HCT116 (cell line): ENCODE measurements around the gene ONECUT3. TPM values are rescaled to one million over a fixed set of nuclear protein-coding genes. Genes with fewer than 3 reads are reported as not detected.

Source experiments
- ATAC-seq: fragments of 200-7000 bp; cut with Tn5 transposase; 2 replicates; pipeline ENCODE4 v1.9.1; 2020; ENCODE audit warnings: mild to moderate bottlenecking, moderate library complexity
- BruUV-seq: library from RNA; stranded (reverse); fragments of 400-500 nt; replicated peaks from 2 replicates; lab custom pipeline; 2021; lab: Mats Ljungman, UMichigan
- CTCF ChIA-PET: fragments of 300-600 bp; sonication (Branson Sonifier 250); formaldehyde crosslinking; loops from one replicate; lab custom pipeline; 2021; ENCODE audit warnings: antibody characterized with exemption; lab: Charles Lee
- POLR2A ChIA-PET: fragments of 300-600, 350-600 bp; sonication (Branson Sonifier 250); formaldehyde crosslinking; loops from one replicate; lab custom pipeline; 2021; ENCODE audit warnings: antibody characterized with exemption; lab: Charles Lee
- RAD21 ChIA-PET, 2 experiments: fragments of 300-600 bp; sonication (Branson Sonifier 250); formaldehyde crosslinking; loops; one replicate each; lab custom pipeline; 2023; ENCODE audit warnings: low total read pairs in 2 of 2; ENCODE audit not compliant: uncharacterized antibody in 2 of 2, unreplicated experiment in 2 of 2, low non-redundant PET in 1 of 2; lab: Charles Lee
- DNase-seq: peaks from one replicate; pipeline ENCODE4 v3.0.0-alpha.2; 2010; ENCODE audit warnings: low read depth, low spot score
- H2AFZ ChIP-seq: fragments of 200-600 bp; shearing (Covaris generic), sonication (generic); 2 replicates; pipeline ENCODE4 v1.6.1; 2017; ENCODE audit warnings: low read depth, mixed run types, mixed read lengths, antibody characterized with exemption, low read length; ENCODE audit not compliant: poor library complexity, severe bottlenecking
- H3K27ac ChIP-seq: 2 replicates; pipeline ENCODE4 v1.5.1; 2012; ENCODE audit warnings: low read depth, low read length
- H3K27me3 ChIP-seq: fragments of 200-600 bp; sonication (generic); 2 replicates; pipeline ENCODE4 v1.6.1; 2016; ENCODE audit warnings: mixed run types, low read length, mixed read lengths; ENCODE audit not compliant: insufficient read depth
- H3K36me3 ChIP-seq, 2 experiments: fragments of 200-500 bp in 1 of 2; fragments of 200-600 bp in 1 of 2; sonication (Bioruptor generic) in 1 of 2; sonication (generic) in 1 of 2; 2 replicates each; pipeline versions ENCODE4 v1.5.1 to v1.6.1; 2014 to 2016; ENCODE audit warnings: low read length in 2 of 2, inconsistent platforms in 1 of 2, mixed read lengths in 1 of 2, mixed run types in 1 of 2; ENCODE audit not compliant: insufficient read depth in 2 of 2, control insufficient read depth in 1 of 2
- H3K4me1 ChIP-seq, 2 experiments: fragments of 200-600 bp in 1 of 2; sonication (generic) in 1 of 2; 2 replicates each; pipeline versions ENCODE4 v1.5.1 to v1.6.1; 2012 to 2017; ENCODE audit warnings: low read length in 2 of 2, inconsistent platforms in 1 of 2, mild to moderate bottlenecking in 1 of 2, mixed read lengths in 1 of 2, mixed run types in 1 of 2, moderate library complexity in 1 of 2; ENCODE audit not compliant: insufficient read depth in 2 of 2, control insufficient read depth in 1 of 2
- H3K4me2 ChIP-seq: fragments of 200-600 bp; sonication (generic); 2 replicates; pipeline ENCODE4 v1.6.1; 2017; ENCODE audit warnings: mixed run types, low read length, mixed read lengths
- H3K4me3 ChIP-seq, 2 experiments: fragments of 200-600 bp in 1 of 2; sonication (generic) in 1 of 2; replicated peaks in 1 of 2; 2 replicates each; pipeline ENCODE4 v1.5.1; 2011 to 2016; ENCODE audit warnings: low read length in 2 of 2, control low read depth in 1 of 2, low read depth in 1 of 2, mild to moderate bottlenecking in 1 of 2, mixed read lengths in 1 of 2, mixed run types in 1 of 2
- H3K79me2 ChIP-seq: fragments of 200-600 bp; sonication (generic); 2 replicates; pipeline ENCODE4 v1.6.1; 2017; ENCODE audit warnings: mild to moderate bottlenecking, mixed run types, low read length, moderate library complexity, mixed read lengths; ENCODE audit not compliant: insufficient read depth
- H3K9ac ChIP-seq: fragments of 200-600 bp; sonication (generic); 2 replicates; pipeline ENCODE4 v1.6.1; 2016; ENCODE audit warnings: low read length, mixed read lengths
- H3K9me2 ChIP-seq: fragments of 200-600 bp; sonication (generic), shearing (Covaris generic); 2 replicates; pipeline ENCODE4 v1.6.1; 2017; ENCODE audit warnings: mixed run types, mild to moderate bottlenecking, moderate library complexity; ENCODE audit not compliant: insufficient read depth
- H3K9me3 ChIP-seq, 2 experiments: fragments of 200-500 bp in 1 of 2; fragments of 200-600 bp in 1 of 2; sonication (Bioruptor generic) in 1 of 2; sonication (generic) in 1 of 2; 2 replicates each; pipeline ENCODE4 v1.6.1; 2014 to 2017; ENCODE audit warnings: low read length in 2 of 2, mixed read lengths in 2 of 2, inconsistent platforms in 1 of 2, low read depth in 1 of 2, mild to moderate bottlenecking in 1 of 2, mixed run types in 1 of 2, moderate library complexity in 1 of 2; ENCODE audit not compliant: control insufficient read depth in 1 of 2, insufficient read depth in 1 of 2
- H4K20me1 ChIP-seq: fragments of 200-600 bp; sonication (generic), shearing (Covaris generic); 2 replicates; pipeline ENCODE4 v1.6.1; 2017; ENCODE audit warnings: mixed run types, mild to moderate bottlenecking, moderate library complexity; ENCODE audit not compliant: insufficient read depth
- ATF3 ChIP-seq: IDR thresholded peaks from 2 replicates; pipeline ENCODE4 v1.6.1; 2012
- CBX3 ChIP-seq: IDR thresholded peaks from 2 replicates; pipeline ENCODE4 v1.6.1; 2012; ENCODE audit warnings: low read depth
- CEBPB ChIP-seq: IDR thresholded peaks from 2 replicates; pipeline ENCODE4 v1.6.1; 2012; ENCODE audit warnings: low read depth
- CTCF ChIP-seq, 3 experiments: fragments of 200-600 bp in 1 of 3; sonication (generic) in 1 of 3; IDR thresholded peaks in 2 of 3; conservative IDR thresholded peaks in 1 of 3; 2 replicates each; pipeline ENCODE4 v1.5.1; 2012 to 2017; ENCODE audit warnings: low read depth in 2 of 3, low read length in 2 of 3, antibody characterized with exemption in 1 of 3, borderline replicate concordance in 1 of 3, control low read depth in 1 of 3, mild to moderate bottlenecking in 1 of 3, mixed read lengths in 1 of 3, mixed run types in 1 of 3, moderate library complexity in 1 of 3; ENCODE audit not compliant: insufficient read depth in 1 of 3
- EGR1 ChIP-seq: IDR thresholded peaks from 2 replicates; pipeline ENCODE4 v1.6.1; 2012; ENCODE audit warnings: low read depth
- ELF1 ChIP-seq: IDR thresholded peaks from 2 replicates; pipeline ENCODE4 v1.6.1; 2012; ENCODE audit warnings: low read depth, borderline replicate concordance
- EZH2 ChIP-seq: fragments of 200-600 bp; sonication (generic); IDR thresholded peaks from 2 replicates; pipeline ENCODE4 v1.6.1; 2017; ENCODE audit warnings: antibody characterized with exemption, mixed run types
- EZH2phosphoT487 ChIP-seq: fragments of 200-600 bp; IDR thresholded peaks from 2 replicates; pipeline ENCODE4 v1.6.1; 2018; ENCODE audit warnings: antibody characterized with exemption, borderline replicate concordance
- MAX ChIP-seq: IDR thresholded peaks from 2 replicates; pipeline ENCODE4 v1.6.1; 2012
- POLR2A ChIP-seq: IDR thresholded peaks from 2 replicates; pipeline ENCODE4 v1.7.0; 2011; ENCODE audit warnings: borderline replicate concordance; ENCODE audit not compliant: insufficient read depth, insufficient read length; ENCODE audit errors: extremely low read depth
- RAD21 ChIP-seq: IDR thresholded peaks from 2 replicates; pipeline ENCODE4 v1.6.1; 2012; ENCODE audit warnings: low read depth, mild to moderate bottlenecking
- SIN3A ChIP-seq: IDR thresholded peaks from 2 replicates; pipeline ENCODE4 v1.6.1; 2012; ENCODE audit warnings: low read depth
- SP1 ChIP-seq: IDR thresholded peaks from 2 replicates; pipeline ENCODE4 v1.6.1; 2012; ENCODE audit warnings: low read depth
- SRF ChIP-seq: IDR thresholded peaks from 2 replicates; pipeline ENCODE4 v1.6.1; 2012; ENCODE audit warnings: low read depth
- TCF7L2 ChIP-seq: IDR thresholded peaks from 2 replicates; pipeline ENCODE4 v1.7.0; 2011; ENCODE audit warnings: borderline replicate concordance, inconsistent platforms; ENCODE audit not compliant: insufficient read depth, insufficient read length; ENCODE audit errors: extremely low read depth
- ZFX ChIP-seq: fragments of 450-650 bp; IDR thresholded peaks from 2 replicates; pipeline ENCODE4 v1.6.1; 2017
- ZNF274 ChIP-seq: fragments of 200-500 bp; sonication (Bioruptor generic); IDR thresholded peaks from 2 replicates; pipeline ENCODE4 v1.6.1; 2014; ENCODE audit warnings: mild to moderate bottlenecking, low read depth, low read length, inconsistent platforms
- intact Hi-C: fragments of 100-400 bp; cut with micrococcal nuclease; formaldehyde crosslinking; loops from 2 replicates; pipeline ENCODE4 v1.10.0; 2022
- total RNA-seq: library from RNA; stranded (reverse); gene quantifications from one replicate; pipeline ENCODE4 v1.2.1, GENCODE V29; 2021; ENCODE audit not compliant: unreplicated experiment
- TF ChIP-seq, protein P1 (sequence below): IDR thresholded peaks from 2 replicates; pipeline ENCODE4 v1.6.1; 2012; ENCODE audit warnings: low read depth

The ONECUT3 gene
- total RNA-seq, 1 experiment from 2014 or later, result 22.1 TPM

- ATAC-seq (no peak), DNase-seq (no peak)
- H3K36me3 ChIP-seq, result no peaks in the 10 kb centered on the region
- H3K4me1 ChIP-seq, result peaks cover 0 to 9% of the 10 kb centered on the region in 2 experiments; a peak in 1 of 4 replicates
- H3K4me2 ChIP-seq, result no peak overlapping the region
- ChIA-PET RAD21 (no interaction called here), CTCF (no interaction called here), POLR2A (no interaction called here)
- H3K4me3 ChIP-seq, result no peak overlapping the region
- intact Hi-C loops, result no loop called here
- no peaks in the 10 kb centered on the region for H4K20me1 ChIP-seq
- H3K79me2 ChIP-seq, result no peaks in the 10 kb centered on the region
- H3K27me3 ChIP-seq, result no peaks in the 10 kb centered on the region
- H3K27ac ChIP-seq, result no peak overlapping the region
- no peak overlapping the region for H2AFZ ChIP-seq
- no peaks in the 10 kb centered on the region for H3K9me2 ChIP-seq
- H3K9me3 ChIP-seq, result no peaks in the 10 kb centered on the region
- BruUV-seq, result no TSS peak
- TF ChIP-seq TCF7L2 (no peak), EZH2 (no peak), RAD21 (no peak), ZNF274 (no peak), ZFX (no peak), SP1 (no peak), SIN3A (no peak), POLR2A (no peak), ATF3 (no peak), EZH2phosphoT487 (no peak), CEBPB (no peak), EGR1 (no peak), ELF1 (no peak), SRF (no peak), CBX3 (no peak), CTCF (IDR thresholded peaks at IDR 0.05 in 2 of 3, conservative IDR thresholded peaks at IDR 0.05 in 1 of 3; ENCODE audit: borderline replicate concordance in 1 of 3, insufficient read depth in 1 of 3, low read depth in 2 of 3, low read length in 2 of 3) (no peak), MAX (no peak)
- TF ChIP-seq, protein P1, sequence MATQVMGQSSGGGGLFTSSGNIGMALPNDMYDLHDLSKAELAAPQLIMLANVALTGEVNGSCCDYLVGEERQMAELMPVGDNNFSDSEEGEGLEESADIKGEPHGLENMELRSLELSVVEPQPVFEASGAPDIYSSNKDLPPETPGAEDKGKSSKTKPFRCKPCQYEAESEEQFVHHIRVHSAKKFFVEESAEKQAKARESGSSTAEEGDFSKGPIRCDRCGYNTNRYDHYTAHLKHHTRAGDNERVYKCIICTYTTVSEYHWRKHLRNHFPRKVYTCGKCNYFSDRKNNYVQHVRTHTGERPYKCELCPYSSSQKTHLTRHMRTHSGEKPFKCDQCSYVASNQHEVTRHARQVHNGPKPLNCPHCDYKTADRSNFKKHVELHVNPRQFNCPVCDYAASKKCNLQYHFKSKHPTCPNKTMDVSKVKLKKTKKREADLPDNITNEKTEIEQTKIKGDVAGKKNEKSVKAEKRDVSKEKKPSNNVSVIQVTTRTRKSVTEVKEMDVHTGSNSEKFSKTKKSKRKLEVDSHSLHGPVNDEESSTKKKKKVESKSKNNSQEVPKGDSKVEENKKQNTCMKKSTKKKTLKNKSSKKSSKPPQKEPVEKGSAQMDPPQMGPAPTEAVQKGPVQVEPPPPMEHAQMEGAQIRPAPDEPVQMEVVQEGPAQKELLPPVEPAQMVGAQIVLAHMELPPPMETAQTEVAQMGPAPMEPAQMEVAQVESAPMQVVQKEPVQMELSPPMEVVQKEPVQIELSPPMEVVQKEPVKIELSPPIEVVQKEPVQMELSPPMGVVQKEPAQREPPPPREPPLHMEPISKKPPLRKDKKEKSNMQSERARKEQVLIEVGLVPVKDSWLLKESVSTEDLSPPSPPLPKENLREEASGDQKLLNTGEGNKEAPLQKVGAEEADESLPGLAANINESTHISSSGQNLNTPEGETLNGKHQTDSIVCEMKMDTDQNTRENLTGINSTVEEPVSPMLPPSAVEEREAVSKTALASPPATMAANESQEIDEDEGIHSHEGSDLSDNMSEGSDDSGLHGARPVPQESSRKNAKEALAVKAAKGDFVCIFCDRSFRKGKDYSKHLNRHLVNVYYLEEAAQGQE, result no peak
- no peak overlapping the region for H3K9ac ChIP-seq
Measured at GRCh38 chr19:1713170-1713569, 40.1 kb upstream of the ONECUT3 start.
